CD4-positive, CD25-positive, alpha-beta regulatory T cell (primary cell): Measurements from ENCODE around the gene IRX5. TPM values are rescaled to one million over a fixed set of nuclear protein-coding genes. Genes with fewer than 3 reads are reported as not detected.

ENCODE experiments used
- ATAC-seq, 2 donors: fragments of 150-1000 bp; cut with Tn5 transposase; one replicate each; pipeline ENCODE4 v1.10.0; 2021; ENCODE audit warnings: low read depth in 2 of 2, moderate number of reproducible peaks in 2 of 2, moderate library complexity in 1 of 2
- DNase-seq, 3 donors: peaks; one replicate each; pipeline versions ENCODE4 v3.0.0 to v3.0.0-alpha.2; 2012 to 2022; ENCODE audit warnings: mixed read lengths in 1 of 3
- H3K27ac ChIP-seq: one replicate; pipeline ENCODE4 v1.7.0; 2013; ENCODE audit warnings: mild to moderate bottlenecking, low read length; ENCODE audit not compliant: insufficient read depth, poor library complexity, severe bottlenecking
- H3K27me3 ChIP-seq: one replicate; pipeline ENCODE4 v1.7.0; 2013; ENCODE audit warnings: low read length; ENCODE audit not compliant: control insufficient read depth, insufficient read depth
- H3K36me3 ChIP-seq: one replicate; pipeline ENCODE4 v1.7.0; 2013; ENCODE audit warnings: mild to moderate bottlenecking, low read length, moderate library complexity; ENCODE audit not compliant: control insufficient read depth, insufficient read depth
- H3K4me1 ChIP-seq: 2 replicates; pipeline ENCODE4 v1.7.0; 2013; ENCODE audit warnings: mild to moderate bottlenecking, low read length; ENCODE audit not compliant: insufficient read depth, control insufficient read depth, poor library complexity, severe bottlenecking
- H3K4me3 ChIP-seq: one replicate; pipeline ENCODE4 v1.7.0; 2013; ENCODE audit warnings: low read depth, mild to moderate bottlenecking, low read length, moderate library complexity
- H3K9me3 ChIP-seq, 2 experiments: 1 replicate in 1 of 2; 2 replicates in 1 of 2; pipeline ENCODE4 v1.7.0; 2013; ENCODE audit warnings: low read length in 2 of 2, mild to moderate bottlenecking in 1 of 2, moderate library complexity in 1 of 2; ENCODE audit not compliant: control insufficient read depth in 2 of 2
- H3K27ac Mint-ChIP-seq, 3 donors: one replicate each; pipeline ENCODE4 v1.8.0; 2020 to 2022; ENCODE audit warnings: mild to moderate bottlenecking in 3 of 3, mixed read lengths in 3 of 3, moderate library complexity in 2 of 3
- H3K27me3 Mint-ChIP-seq: one replicate; pipeline ENCODE4 v1.8.0; 2022; ENCODE audit warnings: mild to moderate bottlenecking, mixed read lengths
- H3K36me3 Mint-ChIP-seq: one replicate; pipeline ENCODE4 v1.8.0; 2020; ENCODE audit warnings: mixed read lengths
- H3K4me1 Mint-ChIP-seq, 4 donors: one replicate each; pipeline ENCODE4 v1.8.0; 2020 to 2022; ENCODE audit warnings: mixed read lengths in 4 of 4, mild to moderate bottlenecking in 1 of 4
- H3K4me3 Mint-ChIP-seq, 4 donors: one replicate each; pipeline ENCODE4 v1.8.0; 2020 to 2022; ENCODE audit warnings: mild to moderate bottlenecking in 4 of 4, mixed read lengths in 4 of 4, moderate library complexity in 3 of 4
- H3K9me3 Mint-ChIP-seq, 7 donors: one replicate each; pipeline ENCODE4 v1.8.0; 2020 to 2022; ENCODE audit warnings: mixed read lengths in 7 of 7, mild to moderate bottlenecking in 3 of 7, moderate library complexity in 2 of 7
- polyA plus RNA-seq, 4 donors: library from polyadenylated mRNA; unstranded; fragments of 300-500 nt; fragmentation: Illumina TruSeq; gene quantifications; one replicate each; pipeline ENCODE4 v1.2.3, GENCODE V29; 2021
- total RNA-seq: library from RNA; stranded (reverse); gene quantifications from one replicate; pipeline ENCODE4 v1.2.3, GENCODE V29; 2022

Gene IRX5
- total and polyA plus RNA-seq, 5 donors from 2014 or later: 0.15 TPM; not detected in 4

- Mint-ChIP-seq H3K27ac (no peak overlapping the region), H3K27me3 (no peaks in the 10 kb centered on the region), H3K4me3 (no peak overlapping the region), H3K36me3 (no peaks in the 10 kb centered on the region), H3K9me3 (peaks cover 0 to 12% (median 5%) of the 10 kb centered on the region in 7 donors), H3K4me1 (no peaks in the 10 kb centered on the region)
- ATAC-seq (no peak), DNase-seq (no peak)
- Histone ChIP-seq H3K27me3 (no peaks in the 10 kb centered on the region), H3K9me3 (peaks cover 0 to 6% of the 10 kb centered on the region in 2 experiments), H3K4me1 (no peaks in the 10 kb centered on the region), H3K4me3 (no peak overlapping the region), H3K27ac (no peak overlapping the region), H3K36me3 (no peaks in the 10 kb centered on the region)
These were observed 29.1 kb upstream of the IRX5 start for GRCh38 chr16:54901606-54902005.

- H3K9me3 Mint-ChIP-seq: peaks cover 0 to 12% (median 5%) of the 10 kb centered on the region in 7 donors
- no peak for ATAC-seq
- no peak overlapping the region for H3K27ac Mint-ChIP-seq
These were observed 27.6 kb upstream of the IRX5 start for GRCh38 chr16:54903047-54903446.

GRCh38 chr16:54911079-54911478, 19.6 kb upstream of the IRX5 start:
- ATAC-seq (no peak), DNase-seq (no peak)
- no peak overlapping the region for H3K4me3 ChIP-seq
- no peak overlapping the region for H3K27ac ChIP-seq
- H3K36me3 ChIP-seq: no peaks in the 10 kb centered on the region
- H3K27me3 ChIP-seq: no peaks in the 10 kb centered on the region
- Mint-ChIP-seq H3K9me3 (peaks cover 0 to 4% (median 0%) of the 10 kb centered on the region in 7 donors), H3K27ac (no peak overlapping the region), H3K27me3 (peaks cover 5% of the 10 kb centered on the region), H3K36me3 (no peaks in the 10 kb centered on the region), H3K4me3 (no peak overlapping the region), H3K4me1 (no peaks in the 10 kb centered on the region)
- no peaks in the 10 kb centered on the region for H3K4me1 ChIP-seq
- no peaks in the 10 kb centered on the region for H3K9me3 ChIP-seq

More at GRCh38 chr16:54903047-54903446, 27.6 kb upstream of the IRX5 start:
- Histone ChIP-seq H3K4me1 (no peaks in the 10 kb centered on the region), H3K4me3 (no peak overlapping the region), H3K9me3 (peaks cover 0 to 6% of the 10 kb centered on the region in 2 experiments), H3K27ac (no peak overlapping the region), H3K27me3 (no peaks in the 10 kb centered on the region), H3K36me3 (no peaks in the 10 kb centered on the region)
- Mint-ChIP-seq H3K4me3 (no peak overlapping the region), H3K4me1 (no peaks in the 10 kb centered on the region), H3K36me3 (no peaks in the 10 kb centered on the region), H3K27me3 (no peaks in the 10 kb centered on the region)
- DNase-seq: no peak

GRCh38 chr16:54912720-54913119, 17.9 kb upstream of the IRX5 start:
- no peak for ATAC-seq
- no peaks in the 10 kb centered on the region for H3K4me1 Mint-ChIP-seq
- no peak overlapping the region for H3K27ac ChIP-seq
- no peaks in the 10 kb centered on the region for H3K36me3 ChIP-seq
- no peaks in the 10 kb centered on the region for H3K9me3 ChIP-seq
- H3K36me3 Mint-ChIP-seq: no peaks in the 10 kb centered on the region
- no peak for DNase-seq
- H3K27me3 ChIP-seq: no peaks in the 10 kb centered on the region
- no peak overlapping the region for H3K4me3 ChIP-seq
- no peaks in the 10 kb centered on the region for H3K4me1 ChIP-seq
- H3K27ac Mint-ChIP-seq: no peak overlapping the region
- no peak overlapping the region for H3K4me3 Mint-ChIP-seq
- peaks cover 0 to 4% (median 0%) of the 10 kb centered on the region in 7 donors for H3K9me3 Mint-ChIP-seq
- peaks cover 5% of the 10 kb centered on the region for H3K27me3 Mint-ChIP-seq

GRCh38 chr16:54921206-54921824, 9.3 kb upstream of the IRX5 start:
- Histone ChIP-seq H3K9me3 (no peaks in the 10 kb centered on the region), H3K36me3 (no peaks in the 10 kb centered on the region), H3K27ac (no peak overlapping the region), H3K4me3 (no peak overlapping the region), H3K4me1 (no peaks in the 10 kb centered on the region), H3K27me3 (peaks cover 15% of the 10 kb centered on the region)
- DNase-seq: no peak
- H3K4me1 Mint-ChIP-seq: no peaks in the 10 kb centered on the region
- H3K9me3 Mint-ChIP-seq: peaks cover 0 to 6% (median 0%) of the 10 kb centered on the region in 7 donors
- no peak overlapping the region for H3K27ac Mint-ChIP-seq
- H3K36me3 Mint-ChIP-seq: no peaks in the 10 kb centered on the region
- H3K4me3 Mint-ChIP-seq: no peak overlapping the region
- ATAC-seq: no peak
- H3K27me3 Mint-ChIP-seq: peaks cover 40% of the 10 kb centered on the region

- DNase-seq (no peak), ATAC-seq (no peak)
- no peak overlapping the region for H3K27ac Mint-ChIP-seq
- no peaks in the 10 kb centered on the region for H3K36me3 Mint-ChIP-seq
- Histone ChIP-seq H3K4me3 (no peak overlapping the region), H3K4me1 (peaks cover 6% of the 10 kb centered on the region), H3K36me3 (no peaks in the 10 kb centered on the region), H3K27me3 (peaks cover 32% of the 10 kb centered on the region), H3K27ac (no peak overlapping the region), H3K9me3 (peaks cover 2 to 4% of the 10 kb centered on the region in 2 experiments)
- H3K4me1 Mint-ChIP-seq: peaks cover 0 to 10% (median 7%) of the 10 kb centered on the region in 4 donors
- peaks cover 0 to 12% (median 0%) of the 10 kb centered on the region in 7 donors for H3K9me3 Mint-ChIP-seq
- H3K4me3 Mint-ChIP-seq: no peak overlapping the region
- H3K27me3 Mint-ChIP-seq: peaks cover 58% of the 10 kb centered on the region
These were observed 7.6 kb upstream of the IRX5 start for GRCh38 chr16:54923055-54923473.

GRCh38 chr16:54923988-54924387, 6.7 kb upstream of the IRX5 start:
- H3K27me3 ChIP-seq: peaks cover 33% of the 10 kb centered on the region
- H3K27me3 Mint-ChIP-seq: peaks cover 63% of the 10 kb centered on the region
- H3K9me3 ChIP-seq: peaks cover 2 to 4% of the 10 kb centered on the region in 2 experiments
- no peak overlapping the region for H3K27ac Mint-ChIP-seq
- no peaks in the 10 kb centered on the region for H3K36me3 Mint-ChIP-seq
- H3K27ac ChIP-seq: no peak overlapping the region
- peaks cover 7% of the 10 kb centered on the region for H3K4me1 ChIP-seq
- DNase-seq: no peak
- ATAC-seq: no peak
- no peaks in the 10 kb centered on the region for H3K36me3 ChIP-seq
- no peak overlapping the region for H3K4me3 Mint-ChIP-seq
- H3K4me3 ChIP-seq: no peak overlapping the region
- peaks cover 0 to 14% (median 8%) of the 10 kb centered on the region in 4 donors for H3K4me1 Mint-ChIP-seq
- H3K9me3 Mint-ChIP-seq: peaks cover 0 to 14% (median 0%) of the 10 kb centered on the region in 7 donors
